Activated naive CD8-positive, alpha-beta T cell (primary cell): ENCODE measurements around the gene THAP2.

ENCODE experiments used
- H3K27ac Mint-ChIP-seq: one replicate; pipeline ENCODE4 v1.8.0; 2021; ENCODE audit warnings: mixed read lengths
- H3K27me3 Mint-ChIP-seq: one replicate; pipeline ENCODE4 v1.8.0; 2021; ENCODE audit warnings: mixed read lengths
- H3K36me3 Mint-ChIP-seq: one replicate; pipeline ENCODE4 v1.8.0; 2021; ENCODE audit warnings: mixed read lengths
- H3K4me1 Mint-ChIP-seq: one replicate; pipeline ENCODE4 v1.8.0; 2021; ENCODE audit warnings: low read depth, mixed read lengths
- H3K4me3 Mint-ChIP-seq: one replicate; pipeline ENCODE4 v1.8.0; 2021; ENCODE audit warnings: mild to moderate bottlenecking, mixed read lengths
- H3K9me3 Mint-ChIP-seq: one replicate; pipeline ENCODE4 v1.8.0; 2021; ENCODE audit warnings: low read depth, mixed read lengths

The THAP2 gene

GRCh38 chr12:71663561-71664410, at the start of gene THAP2, which contains the start of gene ZFC3H1:
TSS of gene THAP2 (plus strand) at chr12:71664301. CDS start at chr12:71664510, 209 bp downstream.
TSS of gene ZFC3H1 (minus strand) at chr12:71663848. CDS start at chr12:71663610, 238 bp downstream.
- Mint-ChIP-seq H3K4me1 (peaks cover 51% of the 10 kb centered on the region), H3K9me3 (peaks cover 6% of the 10 kb centered on the region), H3K36me3 (peaks cover 25% of the 10 kb centered on the region), H3K27ac (peak within 1 kb of the TSS; percentile 99), H3K4me3 (peak within 1 kb of the TSS; percentile 98), H3K27me3 (no peaks in the 10 kb centered on the region)

DNA sequence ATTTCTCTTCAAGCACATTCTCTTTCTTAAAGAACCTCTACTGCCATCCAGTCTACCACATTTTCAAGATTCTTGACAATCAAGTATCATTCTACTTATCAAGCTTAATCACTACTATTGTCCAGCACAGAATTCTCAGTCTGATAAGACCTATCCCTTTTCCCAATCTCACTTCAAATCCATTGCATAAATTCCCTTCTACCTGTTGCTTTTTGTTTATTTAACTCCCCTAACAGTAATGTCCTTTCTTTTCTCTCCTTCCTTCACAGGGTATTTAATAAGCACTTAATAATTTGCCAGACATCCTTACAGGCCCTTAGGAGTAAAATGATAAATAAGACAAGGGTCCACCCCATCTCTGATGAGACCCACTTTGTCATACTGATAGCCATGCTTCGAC, 42.2 kb upstream of the THAP2 start:
- Mint-ChIP-seq H3K36me3 (peaks cover 3% of the 10 kb centered on the region), H3K27ac (peak overlapping the region; percentile 56), H3K9me3 (no peaks in the 10 kb centered on the region), H3K4me3 (no peak overlapping the region), H3K27me3 (no peaks in the 10 kb centered on the region), H3K4me1 (peaks cover 28% of the 10 kb centered on the region)

- Mint-ChIP-seq H3K4me1 (peaks cover 38% of the 10 kb centered on the region), H3K27ac (no peak overlapping the region), H3K4me3 (no peak overlapping the region), H3K36me3 (peaks cover 7% of the 10 kb centered on the region), H3K27me3 (no peaks in the 10 kb centered on the region), H3K9me3 (no peaks in the 10 kb centered on the region)
These were observed 38.6 kb upstream of the THAP2 start for GRCh38 chr12:71625476-71625875.

DNA sequence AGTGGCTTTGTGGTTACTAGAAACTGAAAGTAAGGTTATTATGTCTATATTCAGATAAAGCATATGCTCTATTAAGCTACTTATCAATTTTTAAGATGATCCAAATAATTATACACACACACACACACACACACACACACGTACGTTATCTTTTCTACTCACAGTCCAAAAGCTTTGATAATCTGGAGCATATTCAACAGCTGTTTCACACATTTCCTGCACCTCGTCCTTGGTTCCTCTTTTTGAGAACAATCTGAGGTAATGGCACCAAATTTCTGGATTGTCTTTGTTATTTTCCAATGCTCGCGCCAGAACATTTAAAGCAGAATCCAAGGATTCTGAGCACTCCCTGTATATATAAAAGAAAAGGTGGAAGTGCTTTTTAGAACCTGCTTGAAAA, 38.0 kb upstream of the THAP2 start:
- Mint-ChIP-seq H3K4me1 (peaks cover 34% of the 10 kb centered on the region), H3K27me3 (no peaks in the 10 kb centered on the region), H3K9me3 (no peaks in the 10 kb centered on the region), H3K4me3 (no peak overlapping the region), H3K27ac (peak overlapping the region; percentile 46), H3K36me3 (peaks cover 7% of the 10 kb centered on the region)

DNA sequence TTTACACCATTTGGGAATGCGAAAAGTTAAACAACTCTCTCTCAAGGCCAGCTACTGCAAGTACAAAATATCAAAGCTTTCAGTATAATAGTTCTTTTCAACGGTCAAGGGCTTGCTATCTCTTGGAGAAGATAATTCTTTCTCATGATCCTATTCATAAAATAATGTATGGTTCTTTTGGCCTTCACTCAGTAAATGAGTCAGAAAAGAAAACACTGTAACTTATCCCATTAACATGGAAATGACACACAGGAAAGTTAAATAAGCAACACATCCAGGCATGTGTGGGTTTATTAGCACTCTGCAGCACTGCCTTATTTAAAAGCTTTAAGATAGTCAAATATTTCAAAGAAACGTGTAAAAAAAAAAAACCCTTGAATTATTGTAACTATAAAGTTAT, 37.3 kb upstream of the THAP2 start:
- H3K27ac Mint-ChIP-seq: peak overlapping the region; percentile 46
- H3K27me3 Mint-ChIP-seq: no peaks in the 10 kb centered on the region
- peaks cover 7% of the 10 kb centered on the region for H3K36me3 Mint-ChIP-seq
- H3K9me3 Mint-ChIP-seq: no peaks in the 10 kb centered on the region
- H3K4me1 Mint-ChIP-seq: peaks cover 32% of the 10 kb centered on the region
- no peak overlapping the region for H3K4me3 Mint-ChIP-seq

- Mint-ChIP-seq H3K27ac (no peak overlapping the region), H3K27me3 (no peaks in the 10 kb centered on the region), H3K4me1 (peaks cover 30% of the 10 kb centered on the region), H3K36me3 (peaks cover 7% of the 10 kb centered on the region), H3K9me3 (no peaks in the 10 kb centered on the region), H3K4me3 (no peak overlapping the region)
These were observed 36.6 kb upstream of the THAP2 start for GRCh38 chr12:71627438-71628002.

GRCh38 chr12:71636704-71637115, 27.4 kb upstream of the THAP2 start:
- Mint-ChIP-seq H3K36me3 (peaks cover 8% of the 10 kb centered on the region), H3K9me3 (no peaks in the 10 kb centered on the region), H3K27ac (peak overlapping the region; percentile 16), H3K4me3 (no peak overlapping the region), H3K27me3 (no peaks in the 10 kb centered on the region), H3K4me1 (peaks cover 14% of the 10 kb centered on the region)

DNA sequence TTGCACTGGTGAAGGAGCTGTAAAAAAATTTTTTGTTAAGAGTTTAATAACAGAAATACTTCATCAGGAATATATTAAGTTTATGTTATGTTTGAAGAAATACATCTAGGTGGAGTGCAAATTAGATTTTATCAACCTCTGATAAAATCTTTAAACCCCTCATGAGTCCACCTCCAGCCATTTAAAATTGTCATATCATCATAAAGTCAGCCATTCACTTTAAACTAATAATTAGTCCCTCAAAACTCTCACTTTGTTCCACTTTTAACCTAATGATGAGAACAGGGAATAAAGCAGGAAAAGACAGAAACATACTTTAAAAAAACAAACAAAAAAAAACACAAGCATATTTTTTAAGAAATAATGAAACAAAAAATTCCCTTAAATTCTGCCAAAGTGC, 25.6 kb upstream of the THAP2 start:
- H3K27me3 Mint-ChIP-seq: no peaks in the 10 kb centered on the region

GRCh38 chr12:71639341-71639760, 24.8 kb upstream of the THAP2 start:
- Mint-ChIP-seq H3K9me3 (no peaks in the 10 kb centered on the region), H3K4me1 (peaks cover 26% of the 10 kb centered on the region), H3K4me3 (no peak overlapping the region), H3K27me3 (no peaks in the 10 kb centered on the region), H3K27ac (peak overlapping the region; percentile 50), H3K36me3 (peaks cover 12% of the 10 kb centered on the region)

More for the DNA sequence above, 25.6 kb upstream of the THAP2 start:
- peak overlapping the region; percentile 59 for H3K27ac Mint-ChIP-seq
- H3K4me3 Mint-ChIP-seq: no peak overlapping the region
- H3K4me1 Mint-ChIP-seq: peaks cover 22% of the 10 kb centered on the region
- H3K36me3 Mint-ChIP-seq: peaks cover 13% of the 10 kb centered on the region
- no peaks in the 10 kb centered on the region for H3K9me3 Mint-ChIP-seq

DNA sequence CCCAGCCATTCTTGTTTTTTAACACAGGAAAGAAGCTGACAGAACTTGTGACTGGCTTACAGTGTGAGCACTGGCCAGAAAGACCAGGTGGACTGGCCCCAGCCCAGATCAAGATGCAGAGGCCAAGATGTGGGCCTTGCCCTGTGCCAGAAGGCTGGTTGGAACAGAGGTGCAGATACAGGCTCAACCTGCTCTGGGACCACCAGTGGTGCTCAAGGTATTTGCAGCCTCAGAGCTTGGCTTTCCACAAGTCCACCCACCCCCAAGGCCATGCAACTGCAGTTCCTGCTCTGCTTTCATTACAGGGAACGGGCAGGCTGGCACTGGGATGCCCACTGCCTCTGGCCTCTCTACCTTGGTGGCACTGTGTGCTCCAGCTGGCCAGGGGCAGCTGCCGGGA, 23.8 kb upstream of the THAP2 start:
- Mint-ChIP-seq H3K27ac (no peak overlapping the region), H3K36me3 (peaks cover 9% of the 10 kb centered on the region), H3K4me3 (no peak overlapping the region), H3K27me3 (no peaks in the 10 kb centered on the region), H3K4me1 (peaks cover 29% of the 10 kb centered on the region), H3K9me3 (no peaks in the 10 kb centered on the region)

- Mint-ChIP-seq H3K9me3 (no peaks in the 10 kb centered on the region), H3K4me3 (no peak overlapping the region), H3K27ac (peak overlapping the region; percentile 72), H3K36me3 (peaks cover 9% of the 10 kb centered on the region), H3K4me1 (peaks cover 32% of the 10 kb centered on the region), H3K27me3 (no peaks in the 10 kb centered on the region)
These were observed 22.7 kb upstream of the THAP2 start for GRCh38 chr12:71641390-71641789.

DNA sequence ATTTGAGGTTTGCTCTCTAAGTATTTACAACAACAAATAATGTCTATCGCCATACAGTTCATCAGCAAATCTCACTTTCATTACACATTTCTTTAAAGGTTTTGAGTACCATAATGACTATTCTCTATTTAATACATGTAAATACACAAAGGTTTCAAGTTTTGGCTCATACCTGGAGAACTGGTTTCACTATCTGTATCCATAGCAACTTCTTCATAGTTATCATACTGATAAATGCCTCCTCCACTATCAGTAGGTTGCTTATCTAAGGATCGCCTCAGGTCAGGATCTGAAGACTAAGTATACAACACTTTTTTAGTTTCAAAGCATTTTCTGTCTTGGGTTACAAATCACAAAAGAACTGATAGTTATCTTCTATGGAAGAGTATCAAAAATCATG, 21.8 kb upstream of the THAP2 start:
- Mint-ChIP-seq H3K27me3 (no peaks in the 10 kb centered on the region), H3K27ac (peak overlapping the region; percentile 72), H3K9me3 (no peaks in the 10 kb centered on the region), H3K4me3 (no peak overlapping the region), H3K4me1 (peaks cover 36% of the 10 kb centered on the region), H3K36me3 (peaks cover 5% of the 10 kb centered on the region)

DNA sequence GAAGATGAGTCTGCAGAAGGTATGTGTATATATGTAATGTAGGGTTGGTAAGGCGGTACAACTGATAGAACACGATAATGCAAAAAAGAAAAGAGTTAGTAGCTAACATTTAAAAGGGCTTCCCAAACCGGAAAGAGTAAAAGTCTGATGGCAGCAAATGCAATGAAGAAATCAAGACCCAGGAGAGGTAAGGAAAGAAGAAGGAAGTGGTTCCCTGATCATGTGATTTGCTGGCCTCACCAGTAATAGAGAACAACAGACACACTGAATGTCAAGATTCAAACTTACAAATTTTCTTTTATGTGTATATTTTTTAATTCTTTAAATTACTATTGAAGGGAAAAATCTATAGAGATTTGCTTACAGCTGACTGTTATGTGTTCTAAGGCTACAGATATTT, 18.8 kb upstream of the THAP2 start:
- Mint-ChIP-seq H3K27ac (peak overlapping the region; percentile 41), H3K36me3 (peaks cover 5% of the 10 kb centered on the region), H3K4me1 (peaks cover 49% of the 10 kb centered on the region), H3K4me3 (no peak overlapping the region), H3K27me3 (no peaks in the 10 kb centered on the region), H3K9me3 (no peaks in the 10 kb centered on the region)

DNA sequence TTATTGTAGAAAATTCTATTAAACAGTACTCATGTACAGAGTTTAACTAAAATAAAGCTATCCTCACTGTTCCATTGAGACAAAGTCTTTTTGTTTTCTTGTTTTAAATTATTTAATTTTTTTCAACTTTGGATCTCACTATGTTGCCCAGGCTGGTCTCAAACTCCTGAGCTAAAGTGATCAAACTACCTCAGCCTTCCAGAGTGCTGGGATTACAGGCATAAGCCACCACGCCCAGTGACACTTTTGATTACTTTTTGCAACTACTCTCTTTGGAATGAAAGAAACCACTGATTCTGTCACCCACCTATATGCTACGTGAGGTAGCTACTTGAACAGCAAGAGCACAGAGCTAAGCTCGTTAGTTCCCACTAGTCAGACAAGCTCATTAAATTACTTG, 17.6 kb upstream of the THAP2 start:
- no peak overlapping the region for H3K27ac Mint-ChIP-seq
- peaks cover 5% of the 10 kb centered on the region for H3K36me3 Mint-ChIP-seq
- peaks cover 48% of the 10 kb centered on the region for H3K4me1 Mint-ChIP-seq
- H3K4me3 Mint-ChIP-seq: no peak overlapping the region
- no peaks in the 10 kb centered on the region for H3K27me3 Mint-ChIP-seq
- H3K9me3 Mint-ChIP-seq: no peaks in the 10 kb centered on the region

DNA sequence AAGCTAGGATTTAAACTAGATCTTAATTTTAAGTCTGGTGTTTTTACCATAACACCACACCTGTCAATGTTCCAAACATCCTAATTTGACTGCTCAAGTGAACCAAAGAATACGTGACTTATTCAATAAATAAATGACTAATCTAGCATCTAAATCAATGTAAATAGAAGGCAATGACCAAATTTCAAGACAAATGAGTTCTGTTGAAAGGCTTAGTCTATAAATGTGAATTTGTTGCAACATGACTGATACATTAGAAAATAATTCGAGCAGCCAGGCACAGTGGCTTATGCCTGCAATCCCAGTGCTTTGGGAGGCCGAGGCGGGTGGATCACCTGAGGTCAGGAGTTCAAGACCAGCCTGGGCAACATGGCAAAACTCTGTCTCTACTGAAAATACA, 15.6 kb upstream of the THAP2 start:
- peak overlapping the region; percentile 0 for H3K4me3 Mint-ChIP-seq
- H3K27me3 Mint-ChIP-seq: no peaks in the 10 kb centered on the region
- H3K4me1 Mint-ChIP-seq: peaks cover 35% of the 10 kb centered on the region
- H3K9me3 Mint-ChIP-seq: no peaks in the 10 kb centered on the region
- H3K36me3 Mint-ChIP-seq: no peaks in the 10 kb centered on the region
- no peak overlapping the region for H3K27ac Mint-ChIP-seq
